ENCODE results near the gene DKKL1. TPM values are rescaled to one million over a fixed set of nuclear protein-coding genes. Genes with fewer than 3 reads are reported as not detected.
A peak's percentile ranks its signal among the peaks of the same experiment; 100 is the strongest.

DKKL1 gene
- total and polyA plus RNA-seq, 2 of the 4 experiments (the other 2 are of a cell fraction), result 0.67 TPM; not detected in 1

GRCh38 chr19:49348305-49349189 is 15.1 kb upstream of the DKKL1 start:
- DNase-seq, result no peak
- Histone ChIP-seq H2BK15ac (ENCODE audit: low read depth, low read length) (no peak overlapping the region), H3K4me1 (ENCODE audit: control insufficient read depth, insufficient read depth, low read length) (no peaks in the 10 kb centered on the region), H3K23ac (ENCODE audit: low read depth, low read length) (no peak overlapping the region), H2BK120ac (ENCODE audit: low read depth, low read length) (no peak overlapping the region), H3K56ac (ENCODE audit: extremely low read depth, insufficient read depth, low read length) (no peak overlapping the region), H3K9me3 (ENCODE audit: control insufficient read depth, insufficient read depth, low read length) (no peaks in the 10 kb centered on the region), H3K27me3 (ENCODE audit: control insufficient read depth, insufficient read depth, low read length) (no peaks in the 10 kb centered on the region), H3K4ac (ENCODE audit: low read depth, low read length) (no peak overlapping the region), H3K14ac (replicated peaks; ENCODE audit: low read depth, low read length) (no peak overlapping the region), H2AK9ac (replicated peaks; ENCODE audit: low read depth, low read length, poor library complexity) (no peak overlapping the region), H3K9ac (ENCODE audit: low read depth, low read length) (no peak overlapping the region), H3K27ac (ENCODE audit: insufficient read depth, low read length) (no peak overlapping the region), H4K20me1 (ENCODE audit: insufficient read depth, low read length) (peaks cover 13% of the 10 kb centered on the region), H2AFZ (replicated peaks; ENCODE audit: low read length, poor library complexity) (no peak overlapping the region), H4K91ac (ENCODE audit: insufficient read depth, low read depth, low read length) (no peak overlapping the region), H2BK20ac (ENCODE audit: low read depth, low read length) (no peak overlapping the region), H3K4me2 (ENCODE audit: low read depth, low read length) (no peak overlapping the region), H2AK5ac (ENCODE audit: low read depth, low read length) (no peak overlapping the region), H4K8ac (ENCODE audit: low read depth in 2 of 2, low read length in 2 of 2) (no peak overlapping the region), H3K79me1 (ENCODE audit: low read depth in 1 of 2, low read length in 2 of 2) (peaks cover 0 to 26% of the 10 kb centered on the region in 2 experiments; a peak in 3 of 4 replicates), H3K18ac (ENCODE audit: low read depth, low read length) (no peak overlapping the region), H3K36me3 (ENCODE audit: control insufficient read depth, insufficient read depth, low read length) (peaks cover 75% of the 10 kb centered on the region), H4K5ac (ENCODE audit: low read depth, low read length) (no peak overlapping the region), H3K9me1 (ENCODE audit: insufficient read depth, low read length) (0 out of 2 replicates have a peak, but pooled peaks cover 6% of the 10 kb centered on the region), H3K4me3 (ENCODE audit: insufficient read depth, low read depth, low read length) (no peak overlapping the region), H2BK5ac (ENCODE audit: low read depth, low read length, poor library complexity, severe bottlenecking) (no peak overlapping the region)
- ChIA-PET CTCF (no interaction called here), POLR2A (ENCODE audit: unreplicated experiment) (no interaction called here)
- in situ Hi-C loops (cut with MboI; ENCODE audit: low sequenced_read_pairs) (no loop called here), intact Hi-C loops (cut with micrococcal nuclease) (no loop called here), dilution Hi-C loops (cut with HindIII; ENCODE audit: low sequenced_read_pairs, unreplicated experiment) (no loop called here)
- ATAC-seq (ENCODE audit: low read depth), result no peak
- no CpG with 5 or more reads among the region's 12 CpGs for WGBS, 2 experiments (ENCODE audit: extremely low coverage in 2 of 2, insufficient read length in 1 of 2)
- no peak for TF ChIP-seq BHLHE40 (IDR thresholded peaks at IDR 0.05; ENCODE audit: low read depth, low read length)
- TF ChIP-seq USF2 (IDR thresholded peaks at IDR 0.05; ENCODE audit: low read depth, low read length), result peak; percentile 52; the same call in 1 of the 2 replicates
- BruUV-seq (replicated peaks), result no TSS peak
